ENCODE results near the gene NFATC2IP. TPM values are rescaled to one million over a fixed set of nuclear protein-coding genes. Genes with fewer than 3 reads are reported as not detected.

Gene NFATC2IP
- polyA plus RNA-seq, 1 donor, result 58.8 TPM

DNA sequence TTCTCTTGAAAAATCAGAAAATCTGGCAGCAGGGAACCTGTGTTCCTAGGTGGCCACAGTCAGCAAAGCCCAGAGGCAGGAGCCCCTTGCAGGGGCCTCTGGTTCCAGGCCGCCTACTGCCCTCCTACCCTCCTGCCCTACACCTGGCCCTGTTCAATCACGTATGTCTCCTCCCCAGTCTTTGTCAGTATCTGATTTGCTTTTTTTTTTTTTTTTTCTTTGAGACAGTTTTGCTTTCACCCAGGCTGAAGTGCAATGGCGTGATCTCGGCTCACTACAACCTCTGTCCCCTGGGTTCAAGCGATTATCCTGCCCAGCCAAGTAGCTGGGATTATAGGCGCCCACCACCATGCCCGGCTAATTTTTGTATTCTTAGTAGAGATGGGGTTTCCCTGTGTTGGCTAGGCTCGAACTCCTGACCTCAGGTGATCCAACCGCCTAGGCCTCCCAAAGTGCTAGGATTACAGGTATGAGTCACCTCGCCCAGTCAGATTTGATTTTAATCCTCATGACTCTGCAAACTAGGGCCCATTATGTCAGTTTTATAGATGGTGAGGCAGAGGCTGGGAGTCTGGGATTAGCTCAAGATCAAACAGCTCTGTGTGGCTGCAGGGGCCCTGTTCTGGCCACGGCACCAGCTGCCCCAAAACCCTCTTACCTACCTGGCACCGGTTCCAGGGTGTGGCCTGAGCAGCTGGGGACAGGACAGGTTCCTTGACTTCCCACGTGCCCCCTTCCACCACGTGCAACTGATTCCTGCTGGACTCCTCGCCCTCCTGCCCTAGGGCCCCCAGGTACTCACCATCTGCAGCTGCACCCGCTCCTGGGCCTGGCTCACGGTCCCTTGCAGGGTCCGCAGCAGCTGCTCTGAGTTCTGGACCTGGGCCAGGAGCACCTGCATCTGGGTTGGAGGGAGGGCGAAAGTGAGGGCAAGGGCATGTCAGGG, 40.4 kb upstream of the NFATC2IP start:
- no peaks in the 10 kb centered on the region for H3K27me3 ChIP-seq (ENCODE audit: control insufficient read depth, insufficient read depth, low read length)
- DNase-seq, result peak; percentile 51 to 79
- peak overlapping the region; percentile 54 for H3K27ac ChIP-seq (ENCODE audit: low read length)

GRCh38 chr16:28912558-28912957, 38.2 kb upstream of the NFATC2IP start:
- Histone ChIP-seq H3K9me3 (ENCODE audit: control insufficient read depth, low read depth, low read length) (no peaks in the 10 kb centered on the region), H3K4me1 (ENCODE audit: control insufficient read depth, insufficient read depth, low read length) (peaks cover 12% of the 10 kb centered on the region), H3K4me3 (ENCODE audit: low read length) (no peak overlapping the region), H3K36me3 (ENCODE audit: control insufficient read depth, insufficient read depth, low read length) (peaks cover 52% of the 10 kb centered on the region), H3K27ac (ENCODE audit: low read length) (no peak overlapping the region), H3K27me3 (ENCODE audit: control insufficient read depth, insufficient read depth, low read length) (no peaks in the 10 kb centered on the region)
- WGBS (ENCODE audit: insufficient coverage, low lambda C conversion rate), result 95% methylated on average over 4 of the region's 12 CpGs
- DNase-seq, result no peak

More for the DNA sequence above, 40.4 kb upstream of the NFATC2IP start:
- Histone ChIP-seq H3K36me3 (ENCODE audit: control insufficient read depth, insufficient read depth, low read length) (peaks cover 54% of the 10 kb centered on the region), H3K4me1 (ENCODE audit: control insufficient read depth, insufficient read depth, low read length) (peaks cover 12% of the 10 kb centered on the region), H3K9me3 (ENCODE audit: control insufficient read depth, low read depth, low read length) (no peaks in the 10 kb centered on the region), H3K4me3 (ENCODE audit: low read length) (no peak overlapping the region)
- no CpG with 5 or more reads among the region's 19 CpGs for WGBS (ENCODE audit: insufficient coverage, low lambda C conversion rate)

GRCh38 chr16:28913946-28914724, 36.6 kb upstream of the NFATC2IP start:
- WGBS (ENCODE audit: insufficient coverage, low lambda C conversion rate), result no CpG with 5 or more reads among the region's 29 CpGs
- Histone ChIP-seq H3K4me1 (ENCODE audit: control insufficient read depth, insufficient read depth, low read length) (peaks cover 12% of the 10 kb centered on the region), H3K27me3 (ENCODE audit: control insufficient read depth, insufficient read depth, low read length) (no peaks in the 10 kb centered on the region), H3K4me3 (ENCODE audit: low read length) (no peak overlapping the region), H3K9me3 (ENCODE audit: control insufficient read depth, low read depth, low read length) (no peaks in the 10 kb centered on the region), H3K36me3 (ENCODE audit: control insufficient read depth, insufficient read depth, low read length) (peaks cover 55% of the 10 kb centered on the region), H3K27ac (ENCODE audit: low read length) (no peak overlapping the region)
- no peak for DNase-seq

GRCh38 chr16:28915181-28915580, 35.6 kb upstream of the NFATC2IP start:
- no peak for DNase-seq
- H3K27me3 ChIP-seq (ENCODE audit: control insufficient read depth, insufficient read depth, low read length), result no peaks in the 10 kb centered on the region
- H3K9me3 ChIP-seq (ENCODE audit: control insufficient read depth, low read depth, low read length), result no peaks in the 10 kb centered on the region
- H3K4me1 ChIP-seq (ENCODE audit: control insufficient read depth, insufficient read depth, low read length), result peaks cover 9% of the 10 kb centered on the region
- H3K27ac ChIP-seq (ENCODE audit: low read length), result no peak overlapping the region
- peaks cover 62% of the 10 kb centered on the region for H3K36me3 ChIP-seq (ENCODE audit: control insufficient read depth, insufficient read depth, low read length)
- H3K4me3 ChIP-seq (ENCODE audit: low read length), result no peak overlapping the region

- Histone ChIP-seq H3K27ac (ENCODE audit: low read length) (no peak overlapping the region), H3K4me1 (ENCODE audit: control insufficient read depth, insufficient read depth, low read length) (peaks cover 2% of the 10 kb centered on the region), H3K27me3 (ENCODE audit: control insufficient read depth, insufficient read depth, low read length) (no peaks in the 10 kb centered on the region), H3K36me3 (ENCODE audit: control insufficient read depth, insufficient read depth, low read length) (peaks cover 59% of the 10 kb centered on the region), H3K4me3 (ENCODE audit: low read length) (no peak overlapping the region), H3K9me3 (ENCODE audit: control insufficient read depth, low read depth, low read length) (no peaks in the 10 kb centered on the region)
- DNase-seq, result no peak
- 100% methylated on average over 1 of the region's 7 CpGs for WGBS (ENCODE audit: insufficient coverage, low lambda C conversion rate)
These were observed 33.6 kb upstream of the NFATC2IP start for GRCh38 chr16:28917095-28917494.

DNA sequence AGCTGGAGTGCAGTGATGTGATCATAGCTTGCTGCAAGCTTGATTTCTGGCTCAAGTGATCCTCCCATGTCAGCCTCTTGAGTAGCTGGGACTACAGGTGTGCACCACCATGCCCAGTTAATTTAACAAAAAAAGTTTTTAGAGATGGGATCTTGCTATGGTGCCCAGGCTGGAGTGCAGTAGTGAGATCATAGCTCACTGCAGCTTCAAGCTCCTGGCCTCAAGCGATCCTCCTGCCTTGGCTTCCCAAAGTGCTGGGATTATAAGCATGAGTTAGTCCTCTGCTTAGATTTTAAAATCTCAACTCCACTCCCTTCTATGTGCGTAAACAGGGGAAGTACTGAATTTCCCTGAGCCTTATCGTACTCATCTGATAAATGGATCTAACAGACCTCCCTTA, 32.0 kb upstream of the NFATC2IP start:
- Histone ChIP-seq H3K27ac (ENCODE audit: low read length) (no peak overlapping the region), H3K4me3 (ENCODE audit: low read length) (no peak overlapping the region), H3K36me3 (ENCODE audit: control insufficient read depth, insufficient read depth, low read length) (peaks cover 54% of the 10 kb centered on the region), H3K27me3 (ENCODE audit: control insufficient read depth, insufficient read depth, low read length) (no peaks in the 10 kb centered on the region), H3K4me1 (ENCODE audit: control insufficient read depth, insufficient read depth, low read length) (peaks cover 13% of the 10 kb centered on the region), H3K9me3 (ENCODE audit: control insufficient read depth, low read depth, low read length) (no peaks in the 10 kb centered on the region)
- no CpG with 5 or more reads among the region's 3 CpGs for WGBS (ENCODE audit: insufficient coverage, low lambda C conversion rate)
- DNase-seq, result no peak

- H3K36me3 ChIP-seq (ENCODE audit: control insufficient read depth, insufficient read depth, low read length), result peaks cover 22% of the 10 kb centered on the region
- DNase-seq, result no peak
- peak overlapping the region; percentile 99 for H3K27ac ChIP-seq (ENCODE audit: low read length)
- peak overlapping the region; percentile 93 for H3K4me3 ChIP-seq (ENCODE audit: low read length)
- H3K4me1 ChIP-seq (ENCODE audit: control insufficient read depth, insufficient read depth, low read length), result peaks cover 19% of the 10 kb centered on the region
- H3K27me3 ChIP-seq (ENCODE audit: control insufficient read depth, insufficient read depth, low read length), result no peaks in the 10 kb centered on the region
- WGBS (ENCODE audit: insufficient coverage, low lambda C conversion rate), result no CpG with 5 or more reads among the region's 3 CpGs
- H3K9me3 ChIP-seq (ENCODE audit: control insufficient read depth, low read depth, low read length), result peaks cover 3% of the 10 kb centered on the region
These were observed 27.5 kb upstream of the NFATC2IP start for GRCh38 chr16:28923231-28923587.

GRCh38 chr16:28923652-28924398, 26.9 kb upstream of the NFATC2IP start:
- Histone ChIP-seq H3K4me1 (ENCODE audit: control insufficient read depth, insufficient read depth, low read length) (peaks cover 19% of the 10 kb centered on the region), H3K9me3 (ENCODE audit: control insufficient read depth, low read depth, low read length) (peaks cover 3% of the 10 kb centered on the region), H3K36me3 (ENCODE audit: control insufficient read depth, insufficient read depth, low read length) (peaks cover 16% of the 10 kb centered on the region), H3K4me3 (ENCODE audit: low read length) (peak overlapping the region; percentile 93), H3K27ac (ENCODE audit: low read length) (peak overlapping the region; percentile 99), H3K27me3 (ENCODE audit: control insufficient read depth, insufficient read depth, low read length) (no peaks in the 10 kb centered on the region)
- DNase-seq, result peak; percentile 67 to 87
- no CpG with 5 or more reads among the region's 13 CpGs for WGBS (ENCODE audit: insufficient coverage, low lambda C conversion rate)

DNA sequence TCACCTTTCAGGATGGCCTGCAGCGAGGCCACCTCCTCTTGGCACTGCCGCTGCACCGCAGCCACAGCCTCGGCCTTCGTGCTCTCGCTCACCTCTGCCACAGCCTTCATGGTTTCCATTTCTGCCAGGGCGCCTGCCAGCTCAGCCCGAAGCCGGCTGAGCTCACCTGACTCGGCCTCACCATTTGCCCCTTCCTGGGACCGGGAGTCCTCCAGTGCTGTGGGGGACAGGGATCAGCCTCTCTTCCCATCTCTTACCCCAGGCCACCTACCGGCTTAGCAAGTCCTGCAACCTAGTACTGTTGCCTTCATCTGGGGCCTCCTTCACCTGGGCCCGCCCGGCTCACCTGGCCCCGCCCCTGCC, 26.4 kb upstream of the NFATC2IP start:
- H3K4me3 ChIP-seq (ENCODE audit: low read length), result peak overlapping the region; percentile 93

DNA sequence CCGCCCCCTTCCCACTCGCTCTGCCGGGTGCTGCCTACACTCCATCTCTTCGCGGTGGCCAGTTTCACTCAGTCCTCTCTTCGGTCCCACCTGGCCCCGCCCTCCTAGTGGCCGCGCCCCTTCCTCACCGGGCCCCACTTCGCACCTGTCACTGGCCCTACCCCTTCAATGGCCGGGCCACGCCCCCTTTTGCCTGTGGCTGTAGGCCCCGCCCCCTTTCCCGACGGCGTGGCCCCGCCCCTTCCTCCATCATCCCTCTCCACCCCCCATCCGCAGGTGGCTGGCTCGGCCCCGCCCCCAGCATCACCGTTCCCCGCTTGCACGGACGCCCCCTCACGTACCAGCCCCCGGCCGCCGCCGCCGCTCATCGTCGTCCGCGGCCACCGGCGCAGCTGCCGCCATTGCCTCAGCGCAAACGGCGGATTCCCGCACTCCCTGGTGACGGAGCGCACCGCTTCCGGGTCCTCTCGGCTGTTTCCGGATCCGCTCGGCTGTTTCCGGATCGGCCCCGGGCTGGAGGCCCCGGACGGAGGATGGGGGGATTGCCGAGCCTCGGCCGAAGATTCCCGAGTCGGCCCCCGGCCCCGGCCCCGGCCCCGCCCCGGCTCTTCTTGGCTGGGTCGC, 25.9 kb upstream of the NFATC2IP start, which contains the start of gene RABEP2:
Gene RABEP2, minus strand, starts transcription at position 477 of the 624 bp plus-strand sequence. Its CDS starts 75 bp downstream, at position 402.
- Histone ChIP-seq H3K27me3 (ENCODE audit: control insufficient read depth, insufficient read depth, low read length) (no peaks in the 10 kb centered on the region), H3K9me3 (ENCODE audit: control insufficient read depth, low read depth, low read length) (peaks cover 3% of the 10 kb centered on the region), H3K4me3 (ENCODE audit: low read length) (peak within 1 kb of the TSS; percentile 93), H3K4me1 (ENCODE audit: control insufficient read depth, insufficient read depth, low read length) (peaks cover 19% of the 10 kb centered on the region), H3K36me3 (ENCODE audit: control insufficient read depth, insufficient read depth, low read length) (peaks cover 6% of the 10 kb centered on the region), H3K27ac (ENCODE audit: low read length) (peak within 1 kb of the TSS; percentile 99)
- peak; percentile 97 to 99 for DNase-seq
- WGBS (ENCODE audit: insufficient coverage, low lambda C conversion rate), result no CpG with 5 or more reads among the region's 66 CpGs

More for the DNA sequence above, 26.4 kb upstream of the NFATC2IP start:
- no peak for DNase-seq
- H3K36me3 ChIP-seq (ENCODE audit: control insufficient read depth, insufficient read depth, low read length), result peaks cover 11% of the 10 kb centered on the region
- H3K27me3 ChIP-seq (ENCODE audit: control insufficient read depth, insufficient read depth, low read length), result no peaks in the 10 kb centered on the region
- H3K9me3 ChIP-seq (ENCODE audit: control insufficient read depth, low read depth, low read length), result peaks cover 3% of the 10 kb centered on the region
- WGBS (ENCODE audit: insufficient coverage, low lambda C conversion rate), result no CpG with 5 or more reads among the region's 15 CpGs
- peak overlapping the region; percentile 99 for H3K27ac ChIP-seq (ENCODE audit: low read length)
- H3K4me1 ChIP-seq (ENCODE audit: control insufficient read depth, insufficient read depth, low read length), result peaks cover 19% of the 10 kb centered on the region
